Measurements from ENCODE around the gene HDAC7. TPM values are rescaled to one million over a fixed set of nuclear protein-coding genes. Genes with fewer than 3 reads are reported as not detected.

HDAC7 gene
- total RNA-seq, 2 donors from 2014 or later: 27.3 to 29.7 TPM

DNA sequence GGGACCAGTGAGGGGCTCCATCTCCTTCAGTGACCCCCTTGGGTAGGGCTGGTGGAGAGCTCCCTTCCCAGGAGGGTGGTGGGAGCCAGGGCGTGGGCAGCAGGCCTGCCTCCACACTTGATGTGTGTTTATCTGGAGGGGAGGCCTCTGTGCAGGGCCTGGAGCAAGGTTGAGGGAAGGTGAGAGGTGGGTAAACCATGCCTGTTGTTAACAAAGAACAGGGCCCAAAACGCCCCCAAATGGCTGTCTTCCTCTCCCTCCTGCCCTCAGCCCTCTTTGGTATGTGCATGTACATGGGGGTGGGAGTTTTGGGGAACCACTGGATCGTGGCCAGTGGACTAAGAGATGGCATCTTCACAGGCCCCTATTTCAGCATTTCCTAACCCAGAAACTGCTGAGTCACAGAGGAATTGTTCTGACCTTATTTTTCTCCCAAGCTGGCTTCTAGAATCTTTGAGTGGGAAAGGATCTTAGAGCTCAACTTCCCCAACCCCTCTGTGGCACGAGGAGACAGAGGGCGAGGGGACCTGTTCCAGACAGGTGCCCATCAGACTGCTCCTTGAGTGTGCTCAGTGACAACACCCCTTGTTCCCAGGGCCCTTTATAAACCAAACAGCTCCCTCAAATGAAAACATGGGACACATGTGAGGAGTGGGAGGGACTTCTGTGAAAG lies 43.1 kb downstream of the HDAC7 start:
- Histone ChIP-seq H3K27me3 (no peaks in the 10 kb centered on the region), H3K4me1 (no peaks in the 10 kb centered on the region), H3K4me3 (no peak overlapping the region), H3K36me3 (no peaks in the 10 kb centered on the region), H3K9me3 (no peaks in the 10 kb centered on the region), H3K27ac (no peak overlapping the region), H3K9ac (ENCODE audit: low read depth in 2 of 2, low read length in 2 of 2) (no peak overlapping the region)
- TF ChIP-seq, protein P1, sequence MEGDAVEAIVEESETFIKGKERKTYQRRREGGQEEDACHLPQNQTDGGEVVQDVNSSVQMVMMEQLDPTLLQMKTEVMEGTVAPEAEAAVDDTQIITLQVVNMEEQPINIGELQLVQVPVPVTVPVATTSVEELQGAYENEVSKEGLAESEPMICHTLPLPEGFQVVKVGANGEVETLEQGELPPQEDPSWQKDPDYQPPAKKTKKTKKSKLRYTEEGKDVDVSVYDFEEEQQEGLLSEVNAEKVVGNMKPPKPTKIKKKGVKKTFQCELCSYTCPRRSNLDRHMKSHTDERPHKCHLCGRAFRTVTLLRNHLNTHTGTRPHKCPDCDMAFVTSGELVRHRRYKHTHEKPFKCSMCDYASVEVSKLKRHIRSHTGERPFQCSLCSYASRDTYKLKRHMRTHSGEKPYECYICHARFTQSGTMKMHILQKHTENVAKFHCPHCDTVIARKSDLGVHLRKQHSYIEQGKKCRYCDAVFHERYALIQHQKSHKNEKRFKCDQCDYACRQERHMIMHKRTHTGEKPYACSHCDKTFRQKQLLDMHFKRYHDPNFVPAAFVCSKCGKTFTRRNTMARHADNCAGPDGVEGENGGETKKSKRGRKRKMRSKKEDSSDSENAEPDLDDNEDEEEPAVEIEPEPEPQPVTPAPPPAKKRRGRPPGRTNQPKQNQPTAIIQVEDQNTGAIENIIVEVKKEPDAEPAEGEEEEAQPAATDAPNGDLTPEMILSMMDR (IDR thresholded peaks at IDR 0.05): no peak
- DNase-seq: no peak
- intact Hi-C loops (cut with DNase I): loop anchor here (5.0 kb wide), 1 partner anchor 59 kb away; no protein-coding TSS in a partner anchor

DNA sequence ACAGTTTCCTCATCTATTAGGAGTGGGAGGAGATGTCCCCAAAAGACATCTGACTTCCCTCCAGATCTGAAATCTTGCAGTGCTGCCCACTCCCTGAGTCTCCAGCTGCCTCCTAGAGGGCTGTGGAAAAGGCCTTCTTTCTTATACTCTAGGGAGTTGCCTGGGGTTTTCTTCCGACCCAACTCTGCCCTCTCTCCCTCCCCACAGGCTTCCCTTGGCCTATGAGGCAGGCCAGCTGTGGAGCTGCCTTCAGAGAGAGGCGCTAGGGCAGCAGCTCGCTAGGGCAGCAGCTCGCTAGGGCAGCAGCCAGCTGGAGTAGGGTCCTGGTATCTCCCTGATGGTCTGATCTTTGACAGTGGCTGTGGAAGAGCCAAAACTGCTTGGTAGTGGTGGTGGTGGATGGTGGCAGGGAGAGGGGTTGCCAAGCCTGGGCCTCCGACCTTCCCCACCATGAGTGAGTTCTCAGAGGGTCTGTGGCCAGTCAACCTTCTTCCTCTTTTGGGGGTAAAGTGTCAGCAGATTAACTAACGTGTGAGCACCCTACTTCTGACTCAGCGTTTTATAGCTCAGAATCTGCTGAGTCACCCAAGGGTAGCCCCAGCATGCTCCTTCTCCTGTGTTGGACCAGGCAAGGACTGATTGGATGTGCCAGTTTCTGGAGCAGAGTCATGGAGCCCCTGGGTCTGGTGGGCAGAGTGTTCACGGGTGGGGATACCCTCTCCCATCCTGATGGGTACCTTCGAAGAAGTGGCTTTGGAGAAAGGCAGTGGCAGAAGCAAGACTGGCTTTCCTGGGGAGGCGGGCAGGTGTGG lies 44.4 kb downstream of the HDAC7 start:
- intact Hi-C loops (cut with DNase I): loop anchor here (5.0 kb wide), 1 partner anchor 58 kb away; no protein-coding TSS in a partner anchor
- Histone ChIP-seq H3K36me3 (no peaks in the 10 kb centered on the region), H3K4me3 (no peak overlapping the region), H3K4me1 (no peaks in the 10 kb centered on the region), H3K27me3 (no peaks in the 10 kb centered on the region), H3K9me3 (no peaks in the 10 kb centered on the region), H3K9ac (ENCODE audit: low read depth in 2 of 2, low read length in 2 of 2) (no peak overlapping the region), H3K27ac (no peak overlapping the region)
- TF ChIP-seq, protein P1 (IDR thresholded peaks at IDR 0.05): no peak
- DNase-seq: no peak

- intact Hi-C loops (cut with DNase I): loop anchor here (5.0 kb wide), 1 partner anchor 57 kb away; no protein-coding TSS in a partner anchor
- Histone ChIP-seq H3K36me3 (no peaks in the 10 kb centered on the region), H3K27ac (no peak overlapping the region), H3K9ac (ENCODE audit: low read depth in 2 of 2, low read length in 2 of 2) (no peak overlapping the region), H3K27me3 (no peaks in the 10 kb centered on the region), H3K4me3 (no peak overlapping the region), H3K4me1 (no peaks in the 10 kb centered on the region), H3K9me3 (no peaks in the 10 kb centered on the region)
- TF ChIP-seq, protein P1 (IDR thresholded peaks at IDR 0.05): no peak
- no peak for DNase-seq
Measured at GRCh38 chr12:47774663-47775062, 45.0 kb downstream of the HDAC7 start.

GRCh38 chr12:47773858-47774580 lies 45.7 kb downstream of the HDAC7 start:
- Histone ChIP-seq H3K9me3 (no peaks in the 10 kb centered on the region), H3K4me3 (peak overlapping the region; percentile 97), H3K27me3 (no peaks in the 10 kb centered on the region), H3K36me3 (no peaks in the 10 kb centered on the region), H3K9ac (ENCODE audit: low read depth in 2 of 2, low read length in 2 of 2) (peak overlapping the region; percentile 73 to 92), H3K27ac (peak overlapping the region; percentile 75), H3K4me1 (no peaks in the 10 kb centered on the region)
- no peak for DNase-seq
- intact Hi-C loops (cut with DNase I): no loop called here
- TF ChIP-seq, protein P1 (IDR thresholded peaks at IDR 0.05): no peak
